HG03558 (cell line): ENCODE results near the gene MLKL.

Source experiments
- ATAC-seq: cut with Tn5 transposase; IDR thresholded peaks from one replicate; pipeline ENCODE4 v1.9.1; 2021; ENCODE audit warnings: moderate number of reproducible peaks; ENCODE audit not compliant: unreplicated experiment; ENCODE audit errors: extremely low read depth

The MLKL gene

DNA sequence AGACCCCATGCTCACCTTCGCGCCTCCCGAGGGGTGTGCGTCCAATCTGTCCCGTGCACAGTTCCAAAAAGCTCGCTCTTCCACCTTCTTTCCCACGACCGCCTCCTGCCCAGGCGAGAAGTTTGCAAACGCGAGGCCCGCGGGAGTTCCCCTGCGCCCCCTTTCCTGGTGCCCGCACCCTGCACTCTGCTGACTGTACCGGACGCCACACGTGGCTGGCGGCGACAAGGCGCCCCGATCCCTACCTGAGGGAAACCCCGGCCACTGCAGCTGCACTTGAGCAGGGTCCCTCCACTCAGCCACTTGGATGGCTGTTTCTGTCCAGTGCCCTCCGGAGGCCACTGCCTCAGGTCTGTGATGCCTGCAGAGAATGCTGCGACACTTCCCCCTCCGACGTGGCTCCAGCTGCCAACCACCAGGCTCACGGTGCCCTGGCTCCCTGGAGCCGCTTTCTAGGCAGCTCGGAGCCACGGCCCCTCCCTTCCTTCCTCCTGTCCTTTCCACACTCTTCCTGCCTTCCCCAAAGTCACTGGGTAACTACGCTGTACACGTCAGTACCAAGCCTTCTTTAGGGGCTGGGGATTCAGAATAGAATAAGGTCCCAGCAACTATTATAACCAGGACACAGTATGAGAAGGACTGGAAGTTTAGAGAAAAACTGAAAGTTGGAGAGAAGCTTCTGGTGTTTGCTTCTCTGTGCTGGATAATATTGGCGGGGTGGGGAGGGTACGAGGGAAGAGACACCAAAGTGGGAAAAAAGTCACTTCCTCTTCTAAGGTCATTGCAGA lies at the start of gene MLKL:
Gene MLKL (minus strand): TSS at position 425 of the 788 bp plus-strand sequence. CDS start 5,105 bp downstream, outside the sequence.
- ATAC-seq, result no peak

DNA sequence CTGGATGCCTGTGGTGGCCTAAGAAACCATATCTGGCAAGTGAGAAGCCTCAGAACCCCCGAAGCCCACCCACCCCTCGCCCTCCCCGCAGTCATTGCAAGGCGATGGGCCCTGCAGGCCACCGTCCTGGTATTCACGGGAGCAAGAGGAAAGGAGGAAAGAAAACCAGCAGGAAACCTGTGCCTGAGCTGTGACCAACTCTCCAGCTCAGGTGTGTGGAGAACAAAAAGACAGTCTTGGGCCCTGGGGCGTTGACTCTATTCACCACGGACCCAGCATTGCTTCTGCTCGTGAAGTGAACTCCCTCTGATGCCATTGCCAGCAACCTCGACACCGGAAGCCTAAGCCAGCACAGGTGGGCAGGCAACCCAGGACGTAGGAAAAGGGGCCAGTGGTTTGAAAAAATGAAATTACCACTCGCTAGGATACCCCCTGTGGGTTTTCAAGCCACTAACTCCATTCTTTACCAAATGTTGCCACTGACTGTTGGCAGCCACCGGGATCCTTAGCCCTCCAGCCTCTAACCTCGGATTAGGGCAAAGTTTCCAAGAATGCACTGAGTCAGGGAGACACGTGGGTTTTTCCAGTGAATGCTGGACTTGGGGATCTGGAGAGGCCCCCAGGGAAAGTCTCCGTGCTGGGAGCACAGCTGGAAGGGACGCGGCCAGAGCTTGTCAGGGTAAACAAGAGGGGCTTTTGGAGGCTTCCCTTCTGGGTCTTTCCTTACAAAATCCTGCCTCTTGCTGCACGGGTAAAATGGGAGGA lies 48.8 kb upstream of the MLKL start:
- no peak for ATAC-seq

DNA sequence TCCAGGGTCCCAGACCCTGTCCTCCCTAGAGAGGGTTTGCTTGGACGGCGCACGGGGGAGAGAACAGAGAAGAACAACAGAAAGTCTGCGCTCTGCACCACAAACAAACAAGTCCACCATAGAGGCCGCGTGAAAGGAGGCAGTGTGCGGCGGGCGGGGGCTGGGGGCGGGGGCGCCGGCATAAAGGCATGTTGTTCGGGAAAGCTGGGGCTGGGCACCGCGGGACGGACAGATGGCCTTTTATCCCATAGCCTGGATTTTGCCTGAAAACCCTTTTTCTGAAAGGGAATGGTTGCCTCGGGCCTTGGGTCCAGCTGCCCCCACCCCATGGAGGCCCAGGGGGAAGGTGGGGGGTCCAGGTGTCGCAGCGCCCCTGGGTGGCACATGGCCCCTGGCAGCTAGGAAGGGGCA lies 48.0 kb upstream of the MLKL start:
- no peak for ATAC-seq

DNA sequence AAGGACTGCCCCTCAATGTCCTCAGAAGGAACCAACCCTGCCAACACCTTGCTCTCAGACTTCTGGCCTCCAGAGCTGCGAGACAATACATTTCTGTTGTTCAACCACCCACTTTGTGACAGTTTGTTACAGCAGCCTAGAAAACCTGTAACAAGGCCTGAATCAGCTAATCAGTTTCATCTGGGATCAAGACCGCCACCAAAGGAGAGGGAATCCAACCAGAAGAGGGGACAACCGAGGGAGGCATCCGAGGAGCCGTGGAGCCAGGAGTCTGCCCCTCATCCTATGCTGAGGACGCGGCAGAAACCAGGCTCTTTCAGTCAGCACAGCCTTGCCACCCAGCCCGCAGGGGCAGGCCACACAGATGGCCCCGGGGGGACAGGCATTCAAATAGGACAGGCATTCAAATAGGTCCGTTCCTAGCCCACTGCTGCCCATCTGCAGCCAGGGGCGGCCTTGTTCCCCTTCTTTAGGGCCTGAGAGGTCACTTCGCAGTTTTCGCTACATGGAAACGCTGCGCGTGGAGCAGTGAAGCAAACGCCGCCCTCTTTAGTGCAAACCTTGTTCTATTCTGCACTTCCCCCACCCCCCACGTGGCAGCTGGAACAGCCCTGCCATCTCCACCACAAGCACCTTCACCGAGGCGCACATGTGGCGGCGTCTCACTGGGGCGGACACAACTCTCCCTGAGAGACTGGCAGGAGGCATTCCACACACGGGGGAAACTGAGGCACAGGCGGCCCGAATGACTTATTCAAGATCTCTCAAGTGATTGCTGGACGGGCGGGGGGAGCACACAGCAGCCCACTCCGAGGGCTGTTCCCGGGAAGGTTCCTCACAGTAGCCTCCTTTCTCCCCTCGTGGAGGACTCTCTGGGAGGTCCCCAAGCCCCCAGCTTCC lies 47.3 kb upstream of the MLKL start:
- no peak for ATAC-seq

DNA sequence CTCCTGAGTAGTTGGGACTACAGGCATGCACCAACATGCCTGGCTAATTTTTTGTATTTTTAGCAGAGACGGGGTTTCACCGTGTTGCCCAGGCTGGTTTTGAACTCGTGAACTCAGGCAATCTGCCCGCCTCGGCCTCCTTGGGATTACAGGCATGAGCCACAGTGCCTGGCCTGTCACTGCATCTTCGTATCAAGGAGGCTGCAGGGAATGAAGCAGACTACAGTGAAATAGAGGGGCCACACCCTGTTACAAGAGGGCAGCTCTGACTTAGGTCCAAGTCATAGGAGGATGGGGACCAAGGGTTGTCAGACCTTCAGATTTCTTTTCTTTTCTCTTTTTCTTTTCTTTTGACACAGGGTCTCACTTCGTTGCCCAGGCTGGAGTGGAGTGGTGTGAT lies 45.3 kb upstream of the MLKL start:
- ATAC-seq, result no peak

DNA sequence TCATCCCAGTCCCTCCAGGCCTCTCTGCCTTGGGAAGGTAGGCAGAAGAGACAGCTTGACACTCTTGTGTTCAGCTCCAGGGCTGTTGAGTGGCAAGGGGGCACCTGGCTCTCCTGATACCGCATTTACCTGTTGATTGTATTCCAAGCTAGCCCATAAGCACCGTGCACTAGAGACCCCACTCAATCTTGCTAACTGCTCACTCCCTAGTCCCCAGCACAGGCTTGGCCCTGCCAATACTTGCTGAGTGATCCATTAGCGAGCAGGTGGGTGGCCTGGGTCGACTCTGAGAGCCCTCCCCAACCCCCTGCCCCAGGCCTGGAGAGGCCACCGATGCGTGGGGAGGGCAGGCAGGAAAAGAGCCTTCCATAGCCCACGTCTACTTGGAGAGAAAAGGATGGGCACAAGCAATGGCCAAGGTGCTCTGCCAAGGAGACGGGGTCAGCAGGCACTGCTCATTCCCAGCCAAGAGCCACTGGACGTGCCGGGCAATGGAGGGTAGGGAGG lies 44.5 kb upstream of the MLKL start:
- no peak for ATAC-seq

DNA sequence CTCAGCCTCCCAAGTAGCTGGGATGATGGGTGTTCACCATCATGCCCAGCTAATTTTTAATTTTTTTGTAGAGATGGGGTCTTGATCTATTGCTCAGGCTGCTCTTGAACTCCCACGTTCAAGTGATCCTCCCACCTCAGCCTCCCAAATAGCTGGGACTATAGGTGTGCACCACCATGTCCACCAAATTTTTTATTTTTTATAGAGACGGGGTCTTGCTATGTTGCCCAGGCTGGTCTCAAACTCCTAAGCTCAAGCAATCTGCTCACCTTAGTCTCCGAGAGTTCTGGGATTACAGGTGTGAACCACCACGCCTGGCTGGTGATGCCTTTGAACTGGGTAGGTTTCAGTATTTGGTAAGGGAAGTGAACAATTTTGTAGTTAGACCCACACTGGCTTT lies 43.9 kb upstream of the MLKL start:
- ATAC-seq, result no peak

DNA sequence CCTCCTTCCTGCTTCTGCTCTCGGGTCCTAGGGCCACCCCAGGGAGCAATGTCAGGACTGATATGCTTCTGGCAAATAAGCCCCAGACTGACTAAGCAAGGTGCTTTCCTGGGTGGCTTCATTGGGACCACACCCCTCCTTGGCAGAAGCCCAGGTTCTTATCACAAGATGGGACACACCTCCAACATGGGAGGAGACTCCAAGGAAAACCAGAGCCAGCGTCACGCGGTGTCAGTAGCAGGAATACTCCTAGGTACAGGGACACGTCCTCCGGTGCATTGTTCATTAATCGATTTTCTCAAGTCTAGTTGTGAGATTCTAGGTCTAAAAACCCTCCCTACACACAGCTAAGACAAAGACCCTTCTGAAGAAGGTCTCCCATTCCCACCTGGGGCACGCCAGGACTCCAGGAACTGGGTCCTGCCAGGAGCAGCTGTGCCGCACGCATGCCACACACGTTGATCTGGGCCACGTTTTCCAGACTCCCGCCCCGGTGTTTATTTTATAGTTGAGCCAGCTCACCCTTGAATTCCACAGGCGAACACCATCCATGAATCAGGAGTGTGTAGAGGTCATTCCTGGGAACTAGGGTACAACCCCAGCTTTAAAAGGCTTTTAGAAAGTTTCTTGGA lies 43.1 kb upstream of the MLKL start:
- ATAC-seq, result no peak

DNA sequence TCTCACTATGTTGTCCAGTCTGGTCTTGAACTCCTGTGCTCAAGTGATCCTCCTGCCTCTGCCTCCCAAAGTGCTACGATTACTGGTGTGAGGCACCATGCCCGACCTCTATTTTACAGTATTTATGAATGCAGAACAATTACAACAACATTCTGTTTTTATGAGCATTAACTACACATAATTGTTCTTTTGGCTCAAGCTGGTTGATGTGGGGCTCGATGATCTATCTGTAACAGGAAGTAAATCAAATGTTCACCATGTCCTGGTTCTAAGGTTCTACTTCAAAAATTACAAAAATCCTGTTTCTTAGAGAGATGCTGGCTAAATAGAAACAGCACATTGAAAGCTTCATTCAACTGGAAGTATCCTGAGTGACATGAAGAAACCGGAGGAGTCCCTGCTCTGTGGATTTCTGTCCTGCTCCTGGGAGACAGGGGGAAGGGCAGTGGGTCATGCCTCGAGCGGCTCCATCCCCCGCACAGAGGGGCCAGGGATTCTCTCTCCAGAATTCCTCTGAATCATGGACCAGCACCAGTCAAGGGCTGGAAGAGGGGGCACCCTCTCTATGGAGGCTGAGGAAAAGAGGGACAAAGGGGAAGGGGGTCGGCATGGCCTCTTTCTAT lies 42.5 kb upstream of the MLKL start:
- ATAC-seq, result no peak

DNA sequence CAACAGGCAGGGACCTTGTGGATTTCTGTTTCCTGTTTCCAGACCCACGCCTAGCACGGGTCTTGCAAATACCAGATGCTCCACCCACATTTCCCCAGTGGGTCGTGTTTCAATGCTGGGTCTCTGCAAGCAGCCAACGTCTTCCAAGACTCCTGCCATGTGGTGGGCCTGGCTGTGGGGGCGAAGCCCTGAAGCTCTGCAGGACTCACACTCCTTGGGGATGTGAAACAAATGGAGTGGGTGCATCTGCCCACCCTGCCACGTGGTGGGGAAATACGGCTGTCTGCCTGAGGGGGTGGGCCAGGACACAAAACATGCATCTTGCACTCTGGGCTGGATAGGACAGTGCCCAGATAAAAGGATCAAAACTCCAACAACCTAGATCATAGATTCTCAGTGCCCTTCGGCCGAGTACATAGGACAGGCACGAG lies 41.4 kb upstream of the MLKL start:
- no peak for ATAC-seq

DNA sequence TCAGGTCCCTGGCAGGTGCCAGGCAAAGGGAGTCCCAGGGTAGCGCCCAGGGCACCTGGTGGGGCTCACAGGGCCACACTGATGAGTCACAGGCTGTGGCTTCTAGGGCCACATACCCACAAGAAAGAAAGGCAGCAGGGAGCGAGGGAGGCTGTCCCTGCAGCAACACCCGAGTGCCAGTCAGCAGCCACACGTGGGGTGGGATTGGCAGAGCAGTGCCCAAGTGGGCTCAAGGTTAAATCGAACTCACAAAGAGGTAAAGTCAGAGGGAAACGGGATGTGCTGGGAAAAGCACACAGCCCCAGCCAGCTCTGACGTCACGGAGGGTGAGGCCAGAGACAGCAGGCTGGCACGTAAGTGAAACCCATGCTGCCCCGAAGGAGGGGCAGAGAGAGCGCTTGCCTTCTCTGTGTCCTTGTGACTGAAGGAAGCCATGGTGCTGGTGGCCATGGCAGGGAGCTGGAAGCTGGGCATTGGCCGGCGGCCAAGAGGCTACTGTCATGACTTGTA lies 40.2 kb upstream of the MLKL start:
- ATAC-seq, result no peak

DNA sequence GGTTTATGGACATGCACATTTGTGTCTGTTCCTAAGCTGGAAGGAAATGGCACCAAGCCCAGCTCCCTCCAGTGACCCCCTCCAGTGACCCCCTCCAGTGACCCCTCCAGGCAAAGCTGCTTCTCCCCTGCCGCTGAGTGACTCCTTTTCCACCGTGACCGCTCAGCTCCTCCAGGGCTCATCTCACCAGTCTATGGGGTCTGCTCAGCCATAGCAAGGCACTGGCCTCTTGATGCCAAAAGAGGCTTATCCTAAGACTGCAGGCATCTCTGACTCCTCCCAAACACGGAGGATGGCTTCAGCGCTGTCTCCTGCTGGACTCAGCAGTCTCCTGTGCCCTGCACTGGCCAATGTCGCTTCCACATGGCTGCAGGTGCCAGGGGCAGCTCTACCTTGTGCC lies 38.6 kb upstream of the MLKL start:
- no peak for ATAC-seq

DNA sequence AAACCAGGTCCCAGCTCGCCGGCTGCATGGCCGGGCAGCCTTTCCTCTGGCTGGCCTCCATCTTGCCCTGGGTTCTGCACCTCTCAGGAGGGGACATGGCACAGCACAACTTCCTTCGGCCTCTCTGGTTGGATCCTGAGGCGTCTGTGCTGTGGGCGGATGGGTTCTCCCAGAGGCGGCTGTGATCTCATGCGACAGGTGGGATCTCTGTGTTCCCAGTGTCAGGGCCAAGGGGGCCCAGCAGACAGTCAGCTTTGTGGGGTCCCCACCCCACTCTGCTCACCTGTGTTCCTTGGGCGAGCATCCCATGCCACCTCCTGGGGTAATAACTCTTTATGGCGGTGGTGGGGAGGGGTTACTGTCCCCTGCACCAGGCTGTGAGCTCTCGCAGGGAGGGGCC lies 38.2 kb upstream of the MLKL start:
- ATAC-seq, result no peak

DNA sequence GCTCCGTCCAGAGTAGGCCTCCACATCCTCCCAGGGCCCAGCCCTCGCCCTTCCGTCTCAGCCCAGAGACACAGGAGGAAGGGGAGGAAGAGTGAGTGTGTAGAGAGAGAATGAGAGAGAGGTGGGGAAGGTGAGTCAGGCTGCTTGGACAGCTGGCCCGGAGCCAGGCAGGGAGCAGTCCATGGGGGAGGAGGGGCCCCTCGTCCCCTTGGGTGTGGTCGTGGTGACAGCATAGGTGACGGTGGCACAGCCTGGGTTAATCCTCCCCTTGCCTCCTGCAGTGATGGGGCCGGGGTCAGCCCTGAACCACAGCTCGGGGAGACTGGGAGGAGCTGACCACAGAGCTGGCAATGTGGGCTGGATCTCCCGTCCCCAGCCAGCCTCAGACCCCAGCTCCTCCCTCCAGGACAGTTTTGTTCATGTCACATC lies 37.5 kb upstream of the MLKL start:
- no peak for ATAC-seq

DNA sequence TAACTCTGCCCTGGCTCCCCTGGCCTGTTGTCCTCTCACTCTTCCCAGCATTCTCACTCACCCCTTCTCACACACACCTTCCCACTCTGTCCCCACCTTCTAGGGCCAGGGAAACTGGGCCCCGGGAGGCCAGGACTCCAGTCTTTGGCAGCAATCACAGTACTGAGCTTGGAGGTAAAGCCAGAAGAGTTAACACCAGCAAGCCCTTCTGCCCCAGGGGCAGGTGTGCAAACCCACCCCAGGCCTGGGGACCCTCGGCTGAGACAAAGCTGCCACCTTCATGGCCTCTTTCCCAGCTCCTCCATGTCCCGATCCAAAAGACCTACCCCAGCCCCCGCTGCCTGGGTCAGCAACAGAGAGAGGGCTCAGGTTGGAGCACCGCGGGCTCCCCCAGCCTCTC lies 36.9 kb upstream of the MLKL start:
- no peak for ATAC-seq

DNA sequence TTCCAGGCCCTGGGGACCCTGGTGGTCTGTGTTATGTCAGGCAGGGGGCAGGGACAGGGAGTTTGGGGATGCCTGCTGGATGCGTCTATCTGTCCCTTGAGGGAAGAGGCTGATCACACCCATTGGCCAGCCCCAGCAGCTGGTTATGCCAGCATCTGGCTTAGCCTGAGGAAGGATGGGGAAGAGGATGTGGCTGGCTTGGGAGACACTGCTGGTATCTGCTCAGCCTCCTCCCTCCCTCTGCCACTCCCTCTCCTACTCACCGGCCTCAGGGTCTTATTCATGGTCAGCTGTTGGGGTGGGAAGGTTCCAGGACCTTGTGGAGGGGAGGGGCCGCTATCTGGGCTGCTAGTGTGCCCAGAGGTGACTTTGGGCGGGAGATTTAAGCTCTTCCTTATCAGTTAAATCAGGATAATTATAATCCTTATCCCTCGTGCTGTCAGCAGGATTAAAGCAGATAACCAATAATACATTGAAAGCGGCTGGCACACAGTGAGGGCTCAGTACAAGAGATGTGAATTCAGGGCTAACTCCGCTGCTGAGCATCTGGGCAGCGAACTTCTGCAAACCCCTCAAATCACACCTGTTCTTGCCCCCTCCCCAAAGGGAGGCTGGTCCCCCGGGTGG lies 36.0 kb upstream of the MLKL start:
- ATAC-seq, result no peak

DNA sequence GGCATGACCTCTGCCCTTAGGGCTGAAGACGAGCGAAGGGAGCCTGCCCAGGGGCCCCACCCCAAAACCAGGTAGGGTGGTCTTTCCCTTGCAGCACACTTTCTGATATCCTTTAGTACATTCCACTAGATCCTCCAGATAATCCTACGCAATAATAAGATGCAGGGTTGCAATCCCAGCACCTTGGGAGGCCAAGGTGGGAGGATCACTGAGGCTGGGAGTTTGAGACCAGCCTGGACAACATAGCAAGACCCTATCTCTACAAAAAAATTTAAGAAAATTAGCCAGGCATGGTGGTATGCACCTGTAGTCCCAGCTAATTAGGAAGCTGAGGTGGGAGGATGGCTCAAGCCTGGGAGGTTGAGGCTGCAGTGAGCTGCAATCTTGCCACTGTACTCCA lies 34.9 kb upstream of the MLKL start:
- ATAC-seq, result no peak

DNA sequence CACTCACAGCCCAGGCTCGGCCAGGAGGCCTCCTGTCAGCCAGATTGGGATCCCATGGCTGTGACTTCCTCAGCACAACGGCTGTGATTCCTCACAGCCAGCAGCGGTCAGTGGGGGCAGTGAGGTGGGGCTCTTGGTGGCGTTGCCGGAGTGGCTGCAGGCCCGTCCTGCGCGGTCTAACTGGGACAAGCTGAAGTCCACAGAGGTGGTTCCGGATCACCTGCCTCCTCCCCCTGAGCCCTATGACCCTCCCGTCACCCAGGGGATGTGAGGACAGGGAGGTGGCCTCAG lies 34.4 kb upstream of the MLKL start:
- no peak for ATAC-seq
